ENCODE data around the gene CCDC126. TPM values are rescaled to one million over a fixed set of nuclear protein-coding genes. Genes with fewer than 3 reads are reported as not detected.

Gene CCDC126
- total RNA-seq, 4 donors from 2014 or later, result 1.3 to 29.1 (median 24.8) TPM

DNA sequence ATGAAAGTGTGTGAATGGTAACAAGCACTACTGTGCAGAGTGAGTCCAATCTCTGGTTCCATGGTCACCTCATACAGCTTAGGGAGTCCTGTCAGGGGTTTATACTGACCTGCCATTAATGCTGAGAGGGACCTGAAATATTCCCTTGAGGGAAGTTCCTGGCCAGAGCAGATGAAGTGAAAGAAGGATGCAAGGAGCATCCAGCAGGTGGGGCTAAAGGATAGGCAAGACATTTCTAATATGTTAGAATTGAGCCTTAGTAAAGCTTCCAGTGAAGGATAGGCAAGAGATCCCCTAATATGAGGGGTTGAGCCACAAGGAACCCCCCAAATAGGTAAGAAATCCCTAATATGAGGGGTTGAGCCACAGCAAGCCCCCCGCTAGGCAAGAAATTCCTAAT is 57.3 kb downstream of the CCDC126 start:
- H3K9me3 ChIP-seq, result peaks cover 0 to 9% of the 10 kb centered on the region in 2 donors
- TF ChIP-seq POLR2A (IDR thresholded peaks at IDR 0.05), result no peak
- TF ChIP-seq, protein P1, sequence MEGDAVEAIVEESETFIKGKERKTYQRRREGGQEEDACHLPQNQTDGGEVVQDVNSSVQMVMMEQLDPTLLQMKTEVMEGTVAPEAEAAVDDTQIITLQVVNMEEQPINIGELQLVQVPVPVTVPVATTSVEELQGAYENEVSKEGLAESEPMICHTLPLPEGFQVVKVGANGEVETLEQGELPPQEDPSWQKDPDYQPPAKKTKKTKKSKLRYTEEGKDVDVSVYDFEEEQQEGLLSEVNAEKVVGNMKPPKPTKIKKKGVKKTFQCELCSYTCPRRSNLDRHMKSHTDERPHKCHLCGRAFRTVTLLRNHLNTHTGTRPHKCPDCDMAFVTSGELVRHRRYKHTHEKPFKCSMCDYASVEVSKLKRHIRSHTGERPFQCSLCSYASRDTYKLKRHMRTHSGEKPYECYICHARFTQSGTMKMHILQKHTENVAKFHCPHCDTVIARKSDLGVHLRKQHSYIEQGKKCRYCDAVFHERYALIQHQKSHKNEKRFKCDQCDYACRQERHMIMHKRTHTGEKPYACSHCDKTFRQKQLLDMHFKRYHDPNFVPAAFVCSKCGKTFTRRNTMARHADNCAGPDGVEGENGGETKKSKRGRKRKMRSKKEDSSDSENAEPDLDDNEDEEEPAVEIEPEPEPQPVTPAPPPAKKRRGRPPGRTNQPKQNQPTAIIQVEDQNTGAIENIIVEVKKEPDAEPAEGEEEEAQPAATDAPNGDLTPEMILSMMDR (IDR thresholded peaks at IDR 0.05), result no peak
- H3K4me3 ChIP-seq, result no peak overlapping the region
- no peaks in the 10 kb centered on the region for H3K27me3 ChIP-seq
- H3K36me3 ChIP-seq, result no peaks in the 10 kb centered on the region
- no peak for DNase-seq
- H3K4me1 ChIP-seq, result no peaks in the 10 kb centered on the region
- intact Hi-C loops (cut with DNase I; ENCODE audit: low total_unique reads), result no loop called here
- no peak overlapping the region for H3K27ac ChIP-seq

DNA sequence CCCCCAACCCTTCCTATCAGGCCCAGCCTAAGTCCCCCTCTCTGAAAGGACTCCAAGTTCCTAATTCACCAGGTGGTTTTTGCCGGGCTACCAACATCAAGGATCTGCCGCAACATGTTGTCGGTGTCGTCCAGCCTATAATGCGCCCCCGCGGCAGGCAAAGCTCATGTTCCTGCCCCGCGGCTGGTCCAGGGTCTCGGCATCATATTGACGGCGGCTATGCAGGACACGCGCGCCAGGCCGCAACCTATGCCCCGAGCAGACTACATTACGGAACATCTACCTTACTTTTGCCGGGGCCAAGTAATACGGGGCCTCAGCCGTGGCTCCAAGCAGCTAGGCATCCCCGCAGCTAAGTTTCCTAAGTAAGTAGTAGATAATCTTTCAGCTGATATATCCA is 58.3 kb downstream of the CCDC126 start:
- H3K4me1 ChIP-seq, result no peaks in the 10 kb centered on the region
- no peaks in the 10 kb centered on the region for H3K27me3 ChIP-seq
- H3K27ac ChIP-seq, result no peak overlapping the region
- TF ChIP-seq POLR2A (IDR thresholded peaks at IDR 0.05), result no peak
- TF ChIP-seq, protein P1 (IDR thresholded peaks at IDR 0.05), result no peak
- peaks cover 0 to 9% of the 10 kb centered on the region in 2 donors for H3K9me3 ChIP-seq
- intact Hi-C loops (cut with DNase I; ENCODE audit: low total_unique reads), result no loop called here
- no peak for DNase-seq
- no peaks in the 10 kb centered on the region for H3K36me3 ChIP-seq
- H3K4me3 ChIP-seq, result no peak overlapping the region

DNA sequence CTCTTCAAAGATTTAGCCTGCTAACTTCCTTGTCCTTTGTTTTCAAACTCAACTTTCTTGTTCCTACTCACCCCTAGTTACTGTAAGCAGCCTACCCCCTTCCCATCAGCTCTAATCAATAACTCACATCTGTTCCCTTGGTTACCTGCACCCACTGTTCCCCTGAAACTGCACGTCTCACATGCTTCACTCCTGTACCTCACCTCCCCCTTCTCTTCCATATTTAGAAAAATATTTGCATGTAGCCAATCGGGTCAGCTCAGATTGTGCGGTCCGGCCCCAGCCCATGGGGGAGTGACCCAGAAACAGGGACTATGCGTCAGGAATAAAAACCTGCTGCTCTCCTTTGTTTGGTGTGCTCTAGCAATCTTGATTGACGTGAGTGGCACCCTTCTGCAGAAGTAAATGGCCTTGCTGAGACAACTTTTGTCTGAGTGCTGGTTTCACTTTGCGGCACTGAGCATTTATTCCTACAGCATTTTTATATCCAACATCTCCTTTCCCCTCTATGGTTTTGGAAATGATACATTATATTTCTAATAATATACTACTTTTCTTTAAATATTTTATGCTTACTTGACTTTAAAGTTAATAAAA is 61.7 kb downstream of the CCDC126 start:
- intact Hi-C loops (cut with DNase I; ENCODE audit: low total_unique reads), result no loop called here
- Histone ChIP-seq H3K4me1 (no peaks in the 10 kb centered on the region), H3K27me3 (no peaks in the 10 kb centered on the region), H3K9me3 (peaks cover 0 to 9% of the 10 kb centered on the region in 2 donors), H3K27ac (no peak overlapping the region), H3K36me3 (no peaks in the 10 kb centered on the region), H3K4me3 (no peak overlapping the region)
- DNase-seq, result no peak
- TF ChIP-seq, protein P1 (IDR thresholded peaks at IDR 0.05), result no peak
- TF ChIP-seq POLR2A (IDR thresholded peaks at IDR 0.05), result no peak

DNA sequence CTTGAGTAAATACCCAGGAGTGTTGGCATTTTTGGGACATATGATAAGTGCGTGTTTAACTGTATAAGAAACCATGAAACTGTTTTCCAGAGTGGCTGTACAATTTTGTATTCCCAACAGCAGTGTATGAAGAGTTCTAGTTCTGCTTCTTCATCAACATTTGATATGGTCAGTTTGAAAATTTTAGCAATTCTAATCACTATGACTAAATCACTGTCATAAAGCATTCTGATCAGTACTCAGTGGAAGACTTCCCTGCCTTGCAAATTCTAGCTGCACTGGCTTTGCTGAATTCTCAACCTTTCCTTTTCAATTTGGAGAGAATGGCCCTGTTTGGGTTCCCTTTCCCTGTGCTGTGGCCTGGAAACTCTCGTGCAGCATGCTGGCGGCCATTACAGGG is 64.2 kb downstream of the CCDC126 start:
- Histone ChIP-seq H3K27ac (no peak overlapping the region), H3K27me3 (no peaks in the 10 kb centered on the region), H3K4me1 (no peaks in the 10 kb centered on the region), H3K9me3 (no peaks in the 10 kb centered on the region), H3K36me3 (no peaks in the 10 kb centered on the region), H3K4me3 (no peak overlapping the region)
- TF ChIP-seq, protein P1 (IDR thresholded peaks at IDR 0.05), result no peak
- TF ChIP-seq POLR2A (IDR thresholded peaks at IDR 0.05), result no peak
- DNase-seq, result no peak
- intact Hi-C loops (cut with DNase I; ENCODE audit: low total_unique reads), result no loop called here

DNA sequence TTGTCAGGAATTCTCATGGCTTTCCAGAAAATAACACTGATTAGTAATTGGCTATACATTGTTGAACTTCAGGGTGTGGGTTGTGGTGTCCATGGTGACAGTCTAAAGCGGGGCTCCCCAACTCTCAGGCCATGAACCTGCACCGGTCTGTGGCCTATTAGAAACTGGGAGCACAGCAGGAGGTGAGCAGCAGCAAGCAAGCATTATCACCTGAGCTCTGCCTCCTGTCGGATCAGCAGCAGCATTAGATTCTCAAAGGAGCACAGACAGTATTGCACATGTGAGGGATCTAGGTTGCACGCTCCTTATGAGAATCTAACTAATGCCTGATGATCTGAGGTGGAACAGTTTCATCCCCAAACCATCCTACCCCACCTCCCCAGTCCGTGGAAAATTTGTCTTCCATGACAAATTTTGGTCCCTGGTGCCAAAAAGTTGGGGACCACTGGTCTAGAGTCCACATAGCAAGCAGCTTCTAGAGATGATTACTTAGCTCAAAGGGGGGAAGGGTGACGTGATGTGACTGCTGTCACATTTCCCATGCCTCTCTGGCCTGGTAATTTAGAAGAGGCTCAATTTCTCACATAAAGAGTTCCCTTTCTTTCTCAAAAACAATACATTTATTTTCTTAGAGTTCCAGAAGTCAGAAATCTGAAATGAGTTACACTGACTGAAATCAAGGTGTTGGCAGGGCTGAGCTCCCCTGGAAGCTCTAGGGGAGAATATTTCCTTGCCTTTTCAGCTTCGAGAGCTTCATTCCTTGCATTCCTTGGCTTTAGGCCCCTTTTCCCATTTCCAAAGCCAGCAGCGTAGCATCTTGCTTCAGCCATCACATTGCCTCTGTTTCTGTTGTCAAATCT is 65.2 kb downstream of the CCDC126 start:
- intact Hi-C loops (cut with DNase I; ENCODE audit: low total_unique reads), result no loop called here
- no peak for DNase-seq
- Histone ChIP-seq H3K9me3 (no peaks in the 10 kb centered on the region), H3K4me3 (no peak overlapping the region), H3K27ac (no peak overlapping the region), H3K4me1 (no peaks in the 10 kb centered on the region), H3K27me3 (no peaks in the 10 kb centered on the region), H3K36me3 (no peaks in the 10 kb centered on the region)
- TF ChIP-seq POLR2A (IDR thresholded peaks at IDR 0.05), result no peak
- TF ChIP-seq, protein P1 (IDR thresholded peaks at IDR 0.05), result no peak
